Tibial artery (tissue), 4 donors: ENCODE data around the gene NCAPH2.

ENCODE experiments used
- DNase-seq, 2 donors: peaks; one replicate each; pipeline ENCODE4 v3.0.0-alpha.2; 2019
- H3K27ac ChIP-seq, 2 donors: fragments of 200-600 bp; sonication (generic) in 1 of 2; 1 replicate in 1 of 2; 2 replicates in 1 of 2; pipeline ENCODE4 v1.5.1; 2018 to 2019; ENCODE audit warnings: mild to moderate bottlenecking in 1 of 2
- H3K27me3 ChIP-seq, 2 donors: fragments of 200-600 bp; sonication (generic) in 1 of 2; one replicate each; pipeline versions ENCODE4 v1.5.1 to v1.6.0; 2016 to 2019
- H3K36me3 ChIP-seq, 3 donors: fragments of 200-600 bp; sonication (generic) in 2 of 3; one replicate each; pipeline ENCODE4 v1.5.1; 2016 to 2019; ENCODE audit warnings: mild to moderate bottlenecking in 2 of 3
- H3K4me1 ChIP-seq, 4 donors: fragments of 200-600 bp; sonication (generic) in 2 of 4; 1 replicate in 3 of 4; 2 replicates in 1 of 4; pipeline ENCODE4 v1.5.1; 2016 to 2019
- H3K4me3 ChIP-seq, 2 donors: fragments of 200-600 bp; sonication (generic) in 1 of 2; 1 replicate in 1 of 2; 2 replicates in 1 of 2; pipeline ENCODE4 v1.5.1; 2018 to 2019; ENCODE audit warnings: mild to moderate bottlenecking in 2 of 2
- H3K9me3 ChIP-seq, 3 donors: fragments of 200-600 bp; sonication (generic) in 1 of 3; one replicate each; pipeline ENCODE4 v1.5.1; 2016 to 2019
- CTCF ChIP-seq, 2 experiments: fragments of 200-600 bp in 1 of 2; fragments of 450-650 bp in 1 of 2; IDR thresholded peaks; one replicate each; pipeline ENCODE4 v1.5.1; 2017 to 2019; ENCODE audit warnings: antibody characterized with exemption in 2 of 2, mild to moderate bottlenecking in 1 of 2, moderate library complexity in 1 of 2
- intact Hi-C: fragments of 100-400 bp; cut with DNase I; formaldehyde crosslinking; loops from one replicate; pipeline ENCODE4 v1.15.0; 2023; ENCODE audit warnings: low total_unique reads

Gene NCAPH2

GRCh38 chr22:50461979-50462540 lies 46.0 kb upstream of the NCAPH2 start:
- intact Hi-C loops: no loop called here
- no peak for DNase-seq

GRCh38 chr22:50463188-50463900 lies 44.7 kb upstream of the NCAPH2 start:
- Histone ChIP-seq H3K27me3 (no peaks in the 10 kb centered on the region), H3K4me3 (no peak overlapping the region), H3K27ac (no peak overlapping the region), H3K36me3 (peaks cover 93 to 99% (median 93%) of the 10 kb centered on the region in 3 donors), H3K9me3 (no peaks in the 10 kb centered on the region), H3K4me1 (peaks cover 0 to 5% (median 0%) of the 10 kb centered on the region in 4 donors)
- DNase-seq: no peak
- intact Hi-C loops: no loop called here
- TF ChIP-seq CTCF (IDR thresholded peaks at IDR 0.05): no peak

More at GRCh38 chr22:50461979-50462540, 46.0 kb upstream of the NCAPH2 start:
- Histone ChIP-seq H3K4me3 (no peak overlapping the region), H3K9me3 (no peaks in the 10 kb centered on the region), H3K27ac (no peak overlapping the region), H3K4me1 (no peaks in the 10 kb centered on the region), H3K36me3 (peaks cover 89 to 100% (median 100%) of the 10 kb centered on the region in 3 donors), H3K27me3 (no peaks in the 10 kb centered on the region)
- no peak for TF ChIP-seq CTCF (IDR thresholded peaks at IDR 0.05)

GRCh38 chr22:50464451-50464850 lies 43.6 kb upstream of the NCAPH2 start:
- Histone ChIP-seq H3K9me3 (no peaks in the 10 kb centered on the region), H3K4me1 (peaks cover 0 to 16% (median 2%) of the 10 kb centered on the region in 4 donors), H3K27me3 (no peaks in the 10 kb centered on the region), H3K36me3 (peaks cover 82 to 88% (median 84%) of the 10 kb centered on the region in 3 donors), H3K27ac (no peak overlapping the region), H3K4me3 (no peak overlapping the region)
- intact Hi-C loops: no loop called here
- no peak for DNase-seq
- TF ChIP-seq CTCF (IDR thresholded peaks at IDR 0.05): no peak

- H3K36me3 ChIP-seq: peaks cover 74 to 80% (median 75%) of the 10 kb centered on the region in 3 donors
- H3K27ac ChIP-seq: no peak overlapping the region
- no peak for DNase-seq
- no peaks in the 10 kb centered on the region for H3K27me3 ChIP-seq
- H3K4me1 ChIP-seq: peaks cover 0 to 24% (median 8%) of the 10 kb centered on the region in 4 donors
- H3K9me3 ChIP-seq: no peaks in the 10 kb centered on the region
- intact Hi-C loops: no loop called here
- TF ChIP-seq CTCF (IDR thresholded peaks at IDR 0.05): no peak
- H3K4me3 ChIP-seq: no peak overlapping the region
Measured at GRCh38 chr22:50465066-50465930, 42.7 kb upstream of the NCAPH2 start.

GRCh38 chr22:50467341-50467740 lies 40.7 kb upstream of the NCAPH2 start:
- Histone ChIP-seq H3K36me3 (peaks cover 53 to 59% (median 55%) of the 10 kb centered on the region in 3 donors), H3K27ac (no peak overlapping the region), H3K4me1 (peaks cover 0 to 45% (median 28%) of the 10 kb centered on the region in 4 donors), H3K4me3 (no peak overlapping the region), H3K27me3 (no peaks in the 10 kb centered on the region), H3K9me3 (no peaks in the 10 kb centered on the region)
- DNase-seq: no peak
- intact Hi-C loops: no loop called here
- no peak for TF ChIP-seq CTCF (IDR thresholded peaks at IDR 0.05)
